Astrocyte of the cerebellum (primary cell): ENCODE results near the gene STMN3.
"Not testable (repeated sequence)": the region's sequence is repeated elsewhere in the genome, so short reads cannot be mapped to it uniquely, and the experiment has no call there.

ENCODE experiments used
- DNase-seq: peaks from one replicate; pipeline ENCODE4 v3.0.0-alpha.2; 2011; ENCODE audit warnings: low read depth
- H3K4me3 ChIP-seq: 2 replicates; pipeline ENCODE4 v1.5.1; 2011; ENCODE audit warnings: mild to moderate bottlenecking, low read depth, low read length, moderate library complexity
- in situ Hi-C: cut with HindIII; loops from 2 replicates; pipeline ENCODE4 v1.10.0; 2017; ENCODE audit warnings: low sequenced_read_pairs
- TF ChIP-seq, protein P1 (sequence below): IDR thresholded peaks from 2 replicates; pipeline ENCODE4 v1.5.1; 2012; ENCODE audit warnings: low read length, low read depth, moderate library complexity, mild to moderate bottlenecking; ENCODE audit errors: missing control alignments

STMN3 gene

DNA sequence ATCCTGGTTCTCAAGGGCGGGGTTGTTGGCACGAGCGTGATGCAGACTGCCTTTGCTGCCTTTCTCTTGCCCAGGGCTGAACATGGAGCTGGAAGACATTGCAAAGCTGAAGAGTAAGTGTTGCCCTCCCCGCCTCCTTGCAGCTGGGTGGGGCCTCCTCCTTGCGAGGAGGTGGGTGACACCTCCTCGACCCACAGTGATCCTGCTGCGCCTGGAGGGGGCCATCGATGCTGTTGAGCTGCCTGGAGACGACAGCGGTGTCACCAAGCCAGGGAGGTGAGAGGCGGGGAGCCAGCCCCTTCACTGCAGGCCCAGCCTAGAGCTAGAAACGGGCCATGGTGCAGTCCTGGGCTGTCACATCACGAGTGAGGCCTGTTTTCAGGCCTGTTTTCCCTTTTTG, 24.8 kb upstream of the STMN3 start:
- DNase-seq = no peak
- no peak overlapping the region for H3K4me3 ChIP-seq
- in situ Hi-C loops = no loop called here
- TF ChIP-seq, protein P1, sequence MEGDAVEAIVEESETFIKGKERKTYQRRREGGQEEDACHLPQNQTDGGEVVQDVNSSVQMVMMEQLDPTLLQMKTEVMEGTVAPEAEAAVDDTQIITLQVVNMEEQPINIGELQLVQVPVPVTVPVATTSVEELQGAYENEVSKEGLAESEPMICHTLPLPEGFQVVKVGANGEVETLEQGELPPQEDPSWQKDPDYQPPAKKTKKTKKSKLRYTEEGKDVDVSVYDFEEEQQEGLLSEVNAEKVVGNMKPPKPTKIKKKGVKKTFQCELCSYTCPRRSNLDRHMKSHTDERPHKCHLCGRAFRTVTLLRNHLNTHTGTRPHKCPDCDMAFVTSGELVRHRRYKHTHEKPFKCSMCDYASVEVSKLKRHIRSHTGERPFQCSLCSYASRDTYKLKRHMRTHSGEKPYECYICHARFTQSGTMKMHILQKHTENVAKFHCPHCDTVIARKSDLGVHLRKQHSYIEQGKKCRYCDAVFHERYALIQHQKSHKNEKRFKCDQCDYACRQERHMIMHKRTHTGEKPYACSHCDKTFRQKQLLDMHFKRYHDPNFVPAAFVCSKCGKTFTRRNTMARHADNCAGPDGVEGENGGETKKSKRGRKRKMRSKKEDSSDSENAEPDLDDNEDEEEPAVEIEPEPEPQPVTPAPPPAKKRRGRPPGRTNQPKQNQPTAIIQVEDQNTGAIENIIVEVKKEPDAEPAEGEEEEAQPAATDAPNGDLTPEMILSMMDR = no peak

DNA sequence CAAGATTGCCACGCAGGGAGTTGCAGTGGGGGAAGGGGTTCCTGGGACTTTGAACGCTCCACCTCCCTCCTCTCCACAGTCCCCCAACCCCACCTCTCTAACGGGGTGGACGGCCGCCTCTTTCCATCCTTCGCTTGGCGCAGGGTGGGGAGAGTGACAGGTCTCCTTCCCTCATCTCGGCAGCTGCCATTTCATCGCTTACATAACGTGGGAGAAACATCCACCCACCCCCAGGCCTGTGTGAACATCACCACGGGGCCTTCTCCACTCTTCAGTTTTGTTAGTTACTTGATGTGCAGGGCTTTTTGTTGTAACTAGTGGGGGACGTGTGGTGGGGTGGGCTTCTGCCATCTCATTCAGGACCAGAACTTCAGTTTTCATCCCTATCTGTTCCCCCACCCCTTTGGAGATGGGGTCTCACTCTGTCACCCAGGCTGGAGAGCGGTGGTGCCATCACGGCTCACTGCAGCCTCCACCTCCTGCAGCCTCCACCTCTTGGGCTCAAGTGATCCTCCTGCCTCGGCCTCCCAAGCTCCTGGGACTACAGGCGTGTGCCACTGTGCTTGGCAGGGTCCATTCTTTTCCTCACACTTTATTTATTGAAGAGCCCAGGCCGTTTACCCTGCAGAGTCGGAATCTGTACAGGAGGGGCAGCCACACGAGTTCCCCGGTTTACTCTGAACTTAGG, 22.6 kb upstream of the STMN3 start:
- no peak for DNase-seq
- TF ChIP-seq, protein P1 = no peak
- in situ Hi-C loops = no loop called here
- H3K4me3 ChIP-seq = no peak overlapping the region

DNA sequence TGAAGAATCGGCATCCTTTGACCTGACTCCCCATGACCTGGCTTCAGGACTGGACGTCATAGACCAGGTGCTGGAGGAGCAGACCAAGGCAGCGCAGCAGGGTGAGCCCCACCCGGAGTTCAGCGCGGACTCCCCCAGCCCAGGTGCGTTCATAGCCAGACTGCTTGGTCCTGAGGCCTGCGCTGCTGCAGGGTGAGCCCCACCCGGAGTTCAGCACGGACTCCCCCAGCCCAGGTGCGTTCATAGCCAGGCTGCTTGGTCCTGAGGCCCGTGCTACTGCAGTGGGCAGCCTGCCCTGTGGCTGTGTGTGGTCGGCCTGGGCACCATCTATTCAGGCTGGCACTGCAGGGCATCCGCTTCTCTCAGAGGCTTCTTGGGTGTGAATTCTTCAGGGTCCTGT, 20.7 kb upstream of the STMN3 start:
- TF ChIP-seq, protein P1 = no peak
- no peak overlapping the region for H3K4me3 ChIP-seq
- no peak for DNase-seq
- in situ Hi-C loops = no loop called here

DNA sequence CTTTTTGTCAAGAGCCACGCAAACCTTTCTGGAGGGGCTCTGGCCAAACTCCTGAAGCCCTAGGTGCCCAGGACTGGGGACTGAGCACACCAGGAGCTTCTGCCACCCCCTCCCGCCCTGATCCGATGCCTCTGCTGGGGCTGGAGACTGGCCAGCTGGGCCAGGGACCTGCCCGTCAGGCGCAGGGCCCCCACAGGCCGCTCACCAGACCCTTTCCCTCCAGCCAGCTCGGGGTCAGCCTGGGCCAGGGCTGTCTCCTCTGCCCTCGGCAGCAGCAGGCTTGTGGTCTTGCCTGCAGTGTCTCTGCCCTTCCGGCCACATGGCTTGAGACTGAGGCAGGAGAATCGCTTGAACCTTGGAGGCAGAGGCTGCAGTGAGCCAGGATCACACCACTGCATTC, 19.4 kb upstream of the STMN3 start:
- H3K4me3 ChIP-seq = no peak overlapping the region
- TF ChIP-seq, protein P1 = no peak
- no peak for DNase-seq
- in situ Hi-C loops = no loop called here

DNA sequence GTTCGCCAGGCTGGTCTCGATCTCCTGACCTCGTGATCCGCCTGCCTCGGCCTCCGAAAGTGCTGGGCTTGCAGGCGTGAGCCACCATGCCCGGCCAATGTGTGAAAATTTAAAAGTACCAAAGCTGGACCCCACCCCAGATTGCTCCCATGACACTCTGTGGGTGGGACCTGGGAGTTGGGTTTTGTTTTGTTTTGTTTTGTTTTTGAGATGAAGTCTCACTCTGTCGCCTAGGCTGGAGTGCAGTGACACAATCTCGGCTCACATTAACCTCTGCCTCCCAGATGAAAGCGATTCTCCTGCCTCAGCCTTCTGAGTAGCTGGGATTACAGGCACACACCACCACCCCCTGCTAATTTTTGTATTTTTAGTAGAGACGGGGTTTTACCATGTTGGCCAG, 18.5 kb upstream of the STMN3 start:
- H3K4me3 ChIP-seq, in situ Hi-C loops, DNase-seq: not testable (repeated sequence)

DNA sequence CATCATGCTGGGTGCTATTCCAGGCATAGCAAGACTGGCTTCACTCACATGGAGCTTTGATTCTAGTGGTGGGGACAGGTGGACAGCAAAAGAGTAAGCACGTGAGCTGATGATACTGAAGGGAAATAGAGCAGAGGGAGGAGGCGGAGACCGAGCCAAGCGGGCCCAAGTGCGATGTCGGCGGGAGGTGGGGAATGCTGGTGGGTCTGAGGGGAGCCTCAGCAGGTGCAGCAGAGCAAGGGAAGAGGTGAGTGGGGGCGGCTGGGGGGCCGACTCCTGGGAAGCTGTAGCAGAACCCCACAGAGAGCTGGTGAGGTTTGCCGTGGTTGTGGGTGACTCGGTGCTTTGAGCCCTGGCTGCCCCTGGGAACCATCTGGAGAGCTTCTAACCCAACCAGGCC, 15.1 kb upstream of the STMN3 start:
- DNase-seq = no peak
- TF ChIP-seq, protein P1 = no peak
- H3K4me3 ChIP-seq = no peak overlapping the region
- in situ Hi-C loops = loop anchor here (10.0 kb wide), 1 partner anchor 134 kb away; the partner anchor contains the start of gene PTK6

DNA sequence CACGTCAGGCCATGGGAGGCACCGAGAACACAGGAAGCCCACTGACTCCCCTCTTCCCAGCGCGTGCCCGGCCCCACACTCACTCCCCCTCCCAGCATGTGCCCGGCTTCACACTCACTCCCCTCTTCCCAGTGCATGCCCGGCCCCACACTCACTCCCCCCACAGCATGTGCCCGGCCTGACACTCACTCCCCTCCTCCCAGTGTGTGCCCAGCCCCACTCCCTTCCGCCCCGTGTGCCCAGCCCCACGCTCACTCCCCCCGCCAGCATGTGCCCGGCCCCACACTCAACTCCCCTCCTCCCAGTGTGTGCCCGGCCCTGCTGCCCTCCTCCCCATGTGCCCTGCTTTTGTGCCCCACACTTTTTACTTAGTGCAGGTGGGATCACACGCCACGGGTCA, 14.6 kb upstream of the STMN3 start:
- in situ Hi-C loops = loop anchor here (10.0 kb wide), 1 partner anchor 133 kb away; the partner anchor contains the start of gene PTK6
- TF ChIP-seq, protein P1 = no peak
- H3K4me3 ChIP-seq = no peak overlapping the region
- no peak for DNase-seq
